Testis (tissue), 3 donors: Measurements from ENCODE around the gene STX16. TPM values are rescaled to one million over a fixed set of nuclear protein-coding genes. Genes with fewer than 3 reads are reported as not detected.

Source experiments
- DNase-seq: peaks from one replicate; pipeline ENCODE4 v3.0.0-alpha.2; 2019
- H3K27ac ChIP-seq, 2 donors: fragments of 200-600 bp; sonication (generic); one replicate each; pipeline ENCODE4 v1.5.1; 2019
- H3K27me3 ChIP-seq: fragments of 200-600 bp; sonication (generic); one replicate; pipeline ENCODE4 v1.5.1; 2019
- H3K36me3 ChIP-seq: fragments of 200-600 bp; sonication (generic); one replicate; pipeline ENCODE4 v1.5.1; 2017; ENCODE audit warnings: low read depth; ENCODE audit errors: missing control alignments
- H3K4me1 ChIP-seq: fragments of 200-600 bp; sonication (generic); one replicate; pipeline ENCODE4 v1.5.1; 2019
- H3K4me3 ChIP-seq, 2 donors: fragments of 200-600 bp; sonication (generic); one replicate each; pipeline ENCODE4 v1.5.1; 2017 to 2019
- H3K9me3 ChIP-seq: fragments of 200-600 bp; sonication (generic); one replicate; pipeline ENCODE4 v1.5.1; 2017
- POLR2A ChIP-seq: fragments of 450-650 bp; IDR thresholded peaks from one replicate; pipeline ENCODE4 v1.6.1; 2017; ENCODE audit warnings: antibody characterized with exemption, mild to moderate bottlenecking, moderate library complexity
- WGBS, 2 donors: methylation state at CpG; one replicate each; pipeline ENCODE4 v1.1.5; 2018; 5-methylcytosine and 5-hydroxymethylcytosine counted together
- intact Hi-C: fragments of 100-400 bp; cut with DNase I; formaldehyde crosslinking; loops from one replicate; pipeline ENCODE4 v1.15.1; 2023; ENCODE audit warnings: low total_unique reads
- polyA plus RNA-seq: library from polyadenylated mRNA; stranded (reverse); fragments of 350-450 nt; fragmentation: Illumina TruSeq; extraction: RNeasy Lipid Tissue Mini Kit (QIAGEN cat#74804); gene quantifications from one replicate; pipeline ENCODE4 v1.2.3, GENCODE V29; 2014; ENCODE audit warnings: low read depth, low replicate concordance; ENCODE audit not compliant: insufficient read depth
- total RNA-seq, 2 donors: library from RNA; depleted of rRNA; stranded (reverse); fragments of >200 nt; gene quantifications; one replicate each; pipeline ENCODE4 v1.2.3, GENCODE V29; 2016
- TF ChIP-seq, protein P1 (sequence below), 3 experiments: fragments of 450-650 bp in 2 of 3; fragments of 200-600 bp in 1 of 3; sonication (generic) in 1 of 3; IDR thresholded peaks; one replicate each; pipeline ENCODE4 v1.5.1; 2016 to 2019; ENCODE audit warnings: antibody characterized with exemption in 3 of 3, mild to moderate bottlenecking in 2 of 3, moderate library complexity in 1 of 3

The STX16 gene
- total and polyA plus RNA-seq, 3 donors from 2014 or later: 79.3 to 124 (median 107) TPM

DNA sequence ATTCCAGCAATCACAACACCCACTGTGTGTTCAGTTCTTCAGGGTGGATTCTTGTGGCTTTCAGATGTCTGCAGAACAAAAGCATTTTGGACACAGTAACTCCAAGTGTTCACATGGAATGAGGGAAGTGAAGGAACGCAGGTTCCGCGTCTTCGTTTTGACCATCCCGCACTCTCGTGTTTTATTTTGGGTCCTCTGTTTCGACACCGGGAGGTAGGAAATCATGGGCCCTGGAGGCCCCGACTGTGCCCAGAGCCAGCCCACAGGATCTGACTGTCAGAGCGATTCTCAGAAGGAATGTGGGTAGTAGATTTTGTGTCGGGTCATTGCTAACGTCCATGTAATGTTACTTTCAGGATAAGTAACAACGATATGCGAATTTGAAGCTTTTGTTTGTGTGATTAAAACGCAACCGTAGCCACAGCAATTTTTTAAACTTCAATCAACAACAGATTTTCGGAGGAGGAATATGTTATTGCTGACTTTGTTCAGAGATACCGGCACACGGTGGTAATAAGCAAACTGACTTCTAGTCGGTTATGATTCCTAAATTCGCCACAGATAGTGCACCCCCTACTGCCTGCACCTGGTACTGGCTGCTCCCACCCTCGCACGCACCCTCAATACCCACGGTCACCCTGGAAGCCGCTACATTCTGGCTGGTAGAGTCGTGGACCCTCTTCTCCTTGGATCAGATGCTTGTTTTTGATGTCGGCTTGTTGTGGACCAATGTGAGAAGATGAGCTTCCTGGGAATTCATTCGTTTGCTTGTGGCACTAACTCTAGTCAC is 52.0 kb downstream of the STX16 start:
- 94 to 95% methylated on average over 28 of the region's 28 CpGs for WGBS, 2 donors
- H3K27ac ChIP-seq: no peak overlapping the region
- no peaks in the 10 kb centered on the region for H3K36me3 ChIP-seq
- H3K4me1 ChIP-seq: peaks cover 11% of the 10 kb centered on the region
- H3K9me3 ChIP-seq: no peaks in the 10 kb centered on the region
- H3K4me3 ChIP-seq: no peak overlapping the region
- H3K27me3 ChIP-seq: no peaks in the 10 kb centered on the region
- intact Hi-C loops: no loop called here
- TF ChIP-seq POLR2A: no peak
- TF ChIP-seq, protein P1, sequence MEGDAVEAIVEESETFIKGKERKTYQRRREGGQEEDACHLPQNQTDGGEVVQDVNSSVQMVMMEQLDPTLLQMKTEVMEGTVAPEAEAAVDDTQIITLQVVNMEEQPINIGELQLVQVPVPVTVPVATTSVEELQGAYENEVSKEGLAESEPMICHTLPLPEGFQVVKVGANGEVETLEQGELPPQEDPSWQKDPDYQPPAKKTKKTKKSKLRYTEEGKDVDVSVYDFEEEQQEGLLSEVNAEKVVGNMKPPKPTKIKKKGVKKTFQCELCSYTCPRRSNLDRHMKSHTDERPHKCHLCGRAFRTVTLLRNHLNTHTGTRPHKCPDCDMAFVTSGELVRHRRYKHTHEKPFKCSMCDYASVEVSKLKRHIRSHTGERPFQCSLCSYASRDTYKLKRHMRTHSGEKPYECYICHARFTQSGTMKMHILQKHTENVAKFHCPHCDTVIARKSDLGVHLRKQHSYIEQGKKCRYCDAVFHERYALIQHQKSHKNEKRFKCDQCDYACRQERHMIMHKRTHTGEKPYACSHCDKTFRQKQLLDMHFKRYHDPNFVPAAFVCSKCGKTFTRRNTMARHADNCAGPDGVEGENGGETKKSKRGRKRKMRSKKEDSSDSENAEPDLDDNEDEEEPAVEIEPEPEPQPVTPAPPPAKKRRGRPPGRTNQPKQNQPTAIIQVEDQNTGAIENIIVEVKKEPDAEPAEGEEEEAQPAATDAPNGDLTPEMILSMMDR (IDR thresholded peaks at IDR 0.05): no peak
- no peak for DNase-seq

DNA sequence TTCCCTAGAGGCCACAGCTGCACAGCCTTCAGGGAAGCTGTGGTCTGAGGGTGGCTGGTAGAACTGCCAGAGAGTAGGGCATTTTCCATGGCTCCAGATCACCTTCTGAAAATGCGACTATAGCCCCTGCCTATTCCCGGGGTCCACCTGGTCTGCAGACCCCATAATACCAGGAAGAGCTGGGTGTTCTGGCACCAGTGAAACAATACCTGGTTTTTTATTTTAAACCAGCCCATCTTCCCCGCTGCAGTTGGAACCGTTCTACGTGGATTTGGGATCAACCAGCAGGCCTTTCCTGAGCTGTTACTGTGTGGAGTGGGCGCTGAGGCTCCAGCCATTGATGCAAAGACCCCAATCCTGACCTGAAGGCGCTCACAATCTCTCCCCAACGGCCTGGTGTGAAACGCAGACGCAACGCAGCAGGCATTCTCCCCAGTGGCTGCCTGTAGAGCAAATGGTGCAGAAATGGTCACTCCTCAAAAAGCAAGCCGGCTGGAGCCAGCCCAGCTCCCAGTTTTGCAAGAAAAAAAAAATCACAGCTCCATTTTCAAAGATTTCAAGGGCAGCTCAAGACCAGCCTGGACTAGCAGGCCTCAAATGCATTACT is 52.8 kb downstream of the STX16 start:
- Histone ChIP-seq H3K9me3 (no peaks in the 10 kb centered on the region), H3K4me1 (peaks cover 11% of the 10 kb centered on the region), H3K27ac (no peak overlapping the region), H3K27me3 (no peaks in the 10 kb centered on the region), H3K4me3 (no peak overlapping the region), H3K36me3 (no peaks in the 10 kb centered on the region)
- TF ChIP-seq POLR2A: no peak
- TF ChIP-seq, protein P1 (IDR thresholded peaks at IDR 0.05): no peak
- intact Hi-C loops: no loop called here
- WGBS, 2 donors: 95 to 97% methylated on average over 12 of the region's 12 CpGs
- DNase-seq: no peak

DNA sequence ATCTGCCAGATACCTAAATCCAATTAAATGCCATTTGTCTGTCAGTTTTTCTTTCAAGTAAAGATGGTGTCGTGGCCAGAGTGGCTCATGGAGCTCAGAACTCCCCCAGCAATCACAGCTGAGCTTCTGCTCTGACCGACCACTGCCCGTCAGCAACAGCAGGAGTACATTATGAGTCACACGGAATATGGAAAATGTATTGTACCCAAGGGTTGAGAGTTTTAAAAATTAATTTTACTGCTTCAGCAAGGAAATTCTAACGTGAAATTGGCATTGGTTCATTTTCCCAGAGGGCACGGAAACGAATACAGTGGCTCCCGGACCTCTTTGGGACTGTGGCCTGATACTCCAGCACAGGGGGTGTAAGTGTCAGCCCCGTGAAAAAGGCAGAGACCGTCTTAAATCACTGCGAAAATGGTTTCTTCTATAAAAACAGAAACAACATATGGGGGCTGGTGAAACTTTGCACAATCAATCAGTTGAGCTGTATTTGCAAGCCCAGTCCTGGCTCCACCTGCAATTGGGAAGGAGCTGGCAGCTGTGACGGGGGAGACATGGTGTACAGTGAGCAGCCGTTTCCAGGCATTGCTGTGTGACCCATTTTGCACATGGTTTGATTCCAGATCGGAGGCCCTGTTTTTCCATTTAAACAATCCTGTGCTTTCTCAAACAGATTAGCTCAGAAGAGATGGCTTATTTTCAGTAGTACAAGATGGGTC is 54.3 kb downstream of the STX16 start:
- H3K27me3 ChIP-seq: no peaks in the 10 kb centered on the region
- H3K4me3 ChIP-seq: no peak overlapping the region
- no peaks in the 10 kb centered on the region for H3K36me3 ChIP-seq
- no peaks in the 10 kb centered on the region for H3K9me3 ChIP-seq
- no peak for DNase-seq
- no peak for TF ChIP-seq POLR2A
- TF ChIP-seq, protein P1 (IDR thresholded peaks at IDR 0.05): no peak
- no peak overlapping the region for H3K27ac ChIP-seq
- intact Hi-C loops: no loop called here
- WGBS, 2 donors: 82 to 87% methylated on average over 14 of the region's 14 CpGs
- H3K4me1 ChIP-seq: no peaks in the 10 kb centered on the region

DNA sequence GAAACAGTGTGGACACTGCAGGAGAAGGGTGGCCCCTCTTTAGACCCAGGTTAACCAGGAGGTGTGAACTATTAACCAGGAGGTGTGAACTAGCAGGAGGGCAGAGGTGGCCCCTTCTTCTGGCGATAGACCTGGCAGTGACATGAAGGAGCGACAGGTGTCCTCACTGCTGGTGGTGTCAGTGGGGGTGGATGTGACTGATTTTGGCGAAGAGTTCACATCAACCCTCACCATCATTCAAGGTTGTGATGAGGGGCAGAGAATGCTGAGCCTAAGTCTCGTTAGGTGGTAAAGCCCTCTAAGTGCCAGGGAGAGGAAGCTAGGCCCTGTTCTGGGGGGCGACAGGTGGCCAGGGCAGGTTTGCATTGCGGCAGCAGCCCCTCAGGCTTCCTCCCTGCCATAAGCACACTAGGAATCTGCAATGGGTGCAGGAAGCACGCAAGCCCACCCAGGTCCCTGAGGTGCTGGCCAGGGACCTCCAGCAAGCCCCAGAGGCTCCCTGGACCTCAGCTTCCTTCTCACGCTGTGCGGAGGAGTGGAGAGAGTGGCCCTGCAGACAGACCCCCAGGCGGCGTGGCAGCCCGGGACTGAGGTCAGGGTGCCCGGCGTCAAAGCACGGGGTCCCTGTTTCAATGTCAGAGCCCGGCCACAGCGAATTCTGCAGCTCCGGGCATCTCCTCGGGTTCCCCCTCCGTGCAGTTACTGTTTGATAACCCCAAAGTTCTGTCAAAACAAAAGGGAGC is 55.2 kb downstream of the STX16 start:
- Histone ChIP-seq H3K9me3 (no peaks in the 10 kb centered on the region), H3K27me3 (no peaks in the 10 kb centered on the region), H3K27ac (no peak overlapping the region), H3K4me1 (no peaks in the 10 kb centered on the region), H3K36me3 (no peaks in the 10 kb centered on the region), H3K4me3 (no peak overlapping the region)
- intact Hi-C loops: no loop called here
- TF ChIP-seq, protein P1 (IDR thresholded peaks at IDR 0.05): no peak
- no peak for TF ChIP-seq POLR2A
- DNase-seq: no peak
- 94 to 96% methylated on average over 17 to 20 of the region's 20 CpGs for WGBS, 2 donors
